Left ventricle myocardium inferior (tissue), 1 donor: ENCODE measurements around the gene LRCH3. TPM values are rescaled to one million over a fixed set of nuclear protein-coding genes. Genes with fewer than 3 reads are reported as not detected.
"Not testable (repeated sequence)": the region's sequence is repeated elsewhere in the genome, so short reads cannot be mapped to it uniquely, and the experiment has no call there.

Source experiments
- DNase-seq: peaks from one replicate; pipeline ENCODE4 v3.0.0-alpha.2; 2020
- H3K27ac ChIP-seq: fragments of 200-600 bp; replicated peaks from 2 replicates; pipeline ENCODE4 v1.8.0; 2021
- H3K27me3 ChIP-seq: fragments of 200-600 bp; 2 replicates; pipeline ENCODE4 v1.8.0; 2021; ENCODE audit warnings: low read depth
- H3K36me3 ChIP-seq: fragments of 200-600 bp; 2 replicates; pipeline ENCODE4 v1.8.0; 2021
- H3K4me1 ChIP-seq: fragments of 200-600 bp; 2 replicates; pipeline ENCODE4 v1.8.0; 2021
- H3K4me3 ChIP-seq: fragments of 200-600 bp; 2 replicates; pipeline ENCODE4 v1.8.0; 2021; ENCODE audit warnings: mild to moderate bottlenecking, moderate library complexity
- H3K9me3 ChIP-seq: fragments of 200-600 bp; replicated peaks from 2 replicates; pipeline ENCODE4 v1.8.0; 2021
- intact Hi-C: fragments of 100-400 bp; cut with micrococcal nuclease; formaldehyde crosslinking; loops from one replicate; pipeline ENCODE4 v1.11.0; 2022
- total RNA-seq: library from RNA; stranded (reverse); fragmentation: NEBNext Ultra II Directional; extraction: Animal tissue kit (Norgen Biotek cat#: 25700); gene quantifications from one replicate; pipeline ENCODE4 v1.2.1, GENCODE V29; 2021
- TF ChIP-seq, protein P1 (sequence below): fragments of 200-600 bp; IDR thresholded peaks from 2 replicates; pipeline ENCODE4 v1.8.0; 2021; ENCODE audit warnings: antibody characterized with exemption, mild to moderate bottlenecking, borderline replicate concordance
- donor health status: DM: no; HTN: yes; CAD: no; lungs with severe emphysema.

The LRCH3 gene
- total RNA-seq, 1 donor from 2014 or later: 25.8 TPM

GRCh38 chr3:197908957-197909701, 118.1 kb downstream of the LRCH3 start:
- intact Hi-C loops: no loop called here
- H3K4me1 ChIP-seq: peaks cover 6% of the 10 kb centered on the region
- no peaks in the 10 kb centered on the region for H3K27me3 ChIP-seq
- no peaks in the 10 kb centered on the region for H3K36me3 ChIP-seq
- no peaks in the 10 kb centered on the region for H3K9me3 ChIP-seq
- no peak overlapping the region for H3K4me3 ChIP-seq
- no peak for DNase-seq
- no peak overlapping the region for H3K27ac ChIP-seq
- TF ChIP-seq, protein P1, sequence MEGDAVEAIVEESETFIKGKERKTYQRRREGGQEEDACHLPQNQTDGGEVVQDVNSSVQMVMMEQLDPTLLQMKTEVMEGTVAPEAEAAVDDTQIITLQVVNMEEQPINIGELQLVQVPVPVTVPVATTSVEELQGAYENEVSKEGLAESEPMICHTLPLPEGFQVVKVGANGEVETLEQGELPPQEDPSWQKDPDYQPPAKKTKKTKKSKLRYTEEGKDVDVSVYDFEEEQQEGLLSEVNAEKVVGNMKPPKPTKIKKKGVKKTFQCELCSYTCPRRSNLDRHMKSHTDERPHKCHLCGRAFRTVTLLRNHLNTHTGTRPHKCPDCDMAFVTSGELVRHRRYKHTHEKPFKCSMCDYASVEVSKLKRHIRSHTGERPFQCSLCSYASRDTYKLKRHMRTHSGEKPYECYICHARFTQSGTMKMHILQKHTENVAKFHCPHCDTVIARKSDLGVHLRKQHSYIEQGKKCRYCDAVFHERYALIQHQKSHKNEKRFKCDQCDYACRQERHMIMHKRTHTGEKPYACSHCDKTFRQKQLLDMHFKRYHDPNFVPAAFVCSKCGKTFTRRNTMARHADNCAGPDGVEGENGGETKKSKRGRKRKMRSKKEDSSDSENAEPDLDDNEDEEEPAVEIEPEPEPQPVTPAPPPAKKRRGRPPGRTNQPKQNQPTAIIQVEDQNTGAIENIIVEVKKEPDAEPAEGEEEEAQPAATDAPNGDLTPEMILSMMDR: no peak

GRCh38 chr3:197912741-197913476, 121.9 kb downstream of the LRCH3 start:
- Histone ChIP-seq H3K36me3 (no peaks in the 10 kb centered on the region), H3K27ac (no peak overlapping the region), H3K4me3 (peak overlapping the region; percentile 11), H3K9me3 (no peaks in the 10 kb centered on the region), H3K27me3 (no peaks in the 10 kb centered on the region), H3K4me1 (no peaks in the 10 kb centered on the region)
- no peak for DNase-seq
- intact Hi-C loops: no loop called here
- TF ChIP-seq, protein P1: no peak

- Histone ChIP-seq H3K4me1 (no peaks in the 10 kb centered on the region), H3K27ac (no peak overlapping the region), H3K36me3 (no peaks in the 10 kb centered on the region), H3K4me3 (no peak overlapping the region), H3K27me3 (no peaks in the 10 kb centered on the region), H3K9me3 (no peaks in the 10 kb centered on the region)
- DNase-seq: no peak
- TF ChIP-seq, protein P1: no peak
- intact Hi-C loops: no loop called here
Measured at GRCh38 chr3:197913641-197914380, 122.8 kb downstream of the LRCH3 start.

DNA sequence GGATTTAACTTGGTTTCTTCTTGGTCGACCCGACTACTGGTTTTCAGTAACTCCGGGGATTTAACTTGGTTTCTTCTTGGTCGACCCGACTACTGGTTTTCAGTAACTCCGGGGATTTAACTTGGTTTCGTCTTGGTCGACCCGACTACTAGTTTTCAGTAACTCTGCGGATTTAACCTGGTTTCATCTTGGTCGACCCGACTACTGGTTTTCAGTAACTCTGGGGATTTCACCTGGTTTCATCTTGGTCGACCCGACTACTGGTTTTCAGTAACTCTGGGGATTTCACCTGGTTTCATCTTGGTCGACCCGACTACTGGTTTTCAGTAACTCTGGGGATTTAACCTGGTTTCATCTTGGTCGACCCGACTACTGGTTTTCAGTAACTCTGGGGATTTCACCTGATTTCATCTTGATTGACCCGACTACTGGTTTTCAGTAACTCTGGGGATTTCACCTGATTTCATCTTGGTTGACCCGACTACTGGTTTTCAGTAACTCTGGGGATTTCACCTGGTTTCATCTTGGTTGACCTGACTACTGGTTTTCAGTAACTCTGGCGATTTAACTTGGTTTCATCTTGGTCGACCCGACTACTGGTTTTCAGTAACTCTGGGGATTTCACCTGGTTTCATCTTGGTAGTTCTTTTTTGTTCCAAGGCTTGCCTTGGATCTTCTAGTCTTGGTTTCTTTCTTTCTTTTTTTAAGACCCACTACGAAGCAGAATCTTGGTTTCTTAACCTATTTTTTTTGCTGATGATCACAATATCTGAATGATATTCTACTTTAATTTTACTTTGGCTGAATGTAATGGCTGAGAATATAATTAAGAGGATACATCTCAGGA, 130.6 kb downstream of the LRCH3 start:
- H3K27ac ChIP-seq, intact Hi-C loops, DNase-seq, H3K4me1 ChIP-seq, H3K27me3 ChIP-seq, H3K9me3 ChIP-seq, H3K4me3 ChIP-seq: not testable (repeated sequence)
- peaks cover 19% of the 10 kb centered on the region for H3K36me3 ChIP-seq

DNA sequence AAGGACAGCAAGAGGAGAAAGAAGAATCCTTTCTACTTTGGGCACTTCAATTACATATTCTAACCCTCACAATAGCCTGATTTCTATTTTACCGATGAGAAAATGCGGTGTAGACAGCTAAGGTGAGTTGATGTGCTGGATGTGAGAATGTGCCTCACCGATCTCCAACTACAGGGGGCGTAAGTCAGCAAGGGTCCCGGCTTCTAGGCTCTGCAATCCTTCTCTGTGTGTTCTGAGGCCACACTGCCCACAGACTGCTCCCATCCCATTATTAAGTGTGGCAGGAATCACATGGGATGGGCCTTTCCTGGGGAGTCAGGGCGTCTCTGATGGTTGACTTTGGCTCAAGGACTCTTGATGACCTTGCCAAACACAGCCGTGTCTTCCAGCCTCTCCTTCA, 135.4 kb downstream of the LRCH3 start:
- Histone ChIP-seq H3K27ac (no peak overlapping the region), H3K4me1 (no peaks in the 10 kb centered on the region), H3K27me3 (no peaks in the 10 kb centered on the region), H3K36me3 (peaks cover 24% of the 10 kb centered on the region), H3K9me3 (no peaks in the 10 kb centered on the region), H3K4me3 (no peak overlapping the region)
- intact Hi-C loops: no loop called here
- no peak for DNase-seq
- TF ChIP-seq, protein P1: no peak

DNA sequence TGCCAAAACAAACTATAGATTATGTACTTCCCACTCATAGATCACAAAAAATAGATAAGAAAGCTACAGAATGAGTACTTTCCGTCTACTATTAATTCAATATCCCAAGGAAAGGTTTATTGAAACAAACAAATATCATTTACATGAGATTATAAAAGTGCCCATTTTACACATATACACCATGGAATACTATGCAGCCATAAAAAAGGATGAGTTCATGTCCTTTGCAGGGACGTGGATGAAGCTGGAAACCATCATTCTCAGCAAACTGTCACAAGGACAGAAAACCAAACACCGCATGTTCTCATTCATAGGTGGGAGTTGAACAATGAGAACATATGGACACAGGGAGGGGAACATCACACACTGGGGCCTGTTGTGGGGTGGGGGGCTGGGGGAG, 136.5 kb downstream of the LRCH3 start:
- H3K27me3 ChIP-seq, DNase-seq, H3K4me1 ChIP-seq, H3K9me3 ChIP-seq, H3K27ac ChIP-seq, intact Hi-C loops, H3K4me3 ChIP-seq: not testable (repeated sequence)
- peaks cover 24% of the 10 kb centered on the region for H3K36me3 ChIP-seq
